HepG2 (cell line): ENCODE results near the gene NR2F1-AS1. TPM values are rescaled to one million over a fixed set of nuclear protein-coding genes. Genes with fewer than 3 reads are reported as not detected.

Experiments used
- ATAC-seq: fragments of 200-7000 bp; cut with Tn5 transposase; 3 replicates; pipeline ENCODE4 v1.9.1; 2020; ENCODE audit warnings: mild to moderate bottlenecking, moderate library complexity
- BruUV-seq: library from RNA; stranded (reverse); fragments of 400-500 nt; replicated peaks from 2 replicates; lab custom pipeline; 2021; lab: Mats Ljungman, UMichigan
- CTCF ChIA-PET: fragments of 300-600 bp; formaldehyde crosslinking; extraction: SDS; loops from one replicate; lab custom pipeline; 2021; ENCODE audit warnings: low total read pairs, inconsistent platforms, low intra/inter-chr PET ratio; lab: Yijun Ruan, JAX
- POLR2A ChIA-PET: fragments of 350-600 bp; sonication (Branson Sonifier 250); formaldehyde crosslinking; loops from one replicate; lab custom pipeline; 2020; ENCODE audit warnings: antibody characterized with exemption, inconsistent platforms; lab: Yijun Ruan, JAX
- DNase-seq: peaks from one replicate; pipeline ENCODE4 v3.0.0-alpha.2; 2015; ENCODE audit warnings: low spot score
- FAIRE-seq: peaks from 3 replicates; lab custom pipeline; 2011; peaks lifted over from hg19 to GRCh38; lab: Jason Lieb, UNC
- H2AFZ ChIP-seq: one replicate; pipeline ENCODE4 v1.6.1; 2011; ENCODE audit warnings: low read length, inconsistent platforms
- H3K27ac ChIP-seq: fragments of 300-600 bp; 3 replicates; pipeline ENCODE4 v1.8.0; 2011; ENCODE audit warnings: mixed run types, mild to moderate bottlenecking, mixed read lengths, low read length, inconsistent platforms; ENCODE audit not compliant: insufficient read depth; ENCODE audit errors: extremely low read length
- H3K27me3 ChIP-seq, 2 experiments: fragments of 200-600 bp in 1 of 2; 2 replicates in 1 of 2; 3 replicates in 1 of 2; pipeline versions ENCODE4 v1.6.0 to v1.8.0; 2011; ENCODE audit warnings: low read length in 2 of 2, mild to moderate bottlenecking in 2 of 2, moderate library complexity in 2 of 2, inconsistent platforms in 1 of 2; ENCODE audit not compliant: insufficient read depth in 2 of 2, control insufficient read depth in 1 of 2
- H3K36me3 ChIP-seq, 2 experiments: fragments of 200-600 bp in 1 of 2; replicated peaks in 1 of 2; 2 replicates in 1 of 2; 3 replicates in 1 of 2; pipeline versions ENCODE4 v1.5.1 to v1.8.0; 2011; ENCODE audit warnings: low read length in 2 of 2, inconsistent platforms in 1 of 2; ENCODE audit not compliant: insufficient read depth in 2 of 2, control insufficient read depth in 1 of 2
- H3K4me1 ChIP-seq: 2 replicates; pipeline ENCODE4 v1.5.1; 2012; ENCODE audit warnings: low read length, inconsistent platforms; ENCODE audit not compliant: insufficient read depth
- H3K4me2 ChIP-seq: 2 replicates; pipeline ENCODE4 v1.6.0; 2011; ENCODE audit warnings: low read depth, low read length, inconsistent platforms
- H3K4me3 ChIP-seq, 3 experiments: fragments of 200-600 bp in 1 of 3; sonication (generic), shearing (Covaris generic) in 1 of 3; replicated peaks in 1 of 3; 2 replicates each; pipeline ENCODE4 v1.5.1; 2011 to 2016; ENCODE audit warnings: low read length in 3 of 3, inconsistent platforms in 2 of 3, low read depth in 2 of 3, mild to moderate bottlenecking in 2 of 3, control low read depth in 1 of 3, mixed read lengths in 1 of 3; ENCODE audit not compliant: insufficient read depth in 1 of 3
- H3K79me2 ChIP-seq: one replicate; pipeline ENCODE4 v1.6.1; 2011; ENCODE audit warnings: low read length, inconsistent platforms; ENCODE audit not compliant: insufficient read depth
- H3K9ac ChIP-seq: 2 replicates; pipeline ENCODE4 v1.6.0; 2011; ENCODE audit warnings: mild to moderate bottlenecking, low read depth, low read length, inconsistent platforms; ENCODE audit not compliant: insufficient read depth
- H3K9me3 ChIP-seq: 2 replicates; pipeline ENCODE4 v1.5.1; 2012; ENCODE audit warnings: mild to moderate bottlenecking, low read length
- H4K20me1 ChIP-seq: 2 replicates; pipeline ENCODE4 v1.6.0; 2011; ENCODE audit warnings: inconsistent platforms, mild to moderate bottlenecking, low read length, moderate library complexity; ENCODE audit not compliant: insufficient read depth
- ARID3A ChIP-seq: IDR thresholded peaks from 2 replicates; pipeline ENCODE4 v1.6.1; 2012; ENCODE audit warnings: low read depth, low read length, improper control_type of control experiment
- KAT2B ChIP-seq: fragments of 150-350 bp; IDR thresholded peaks from 2 replicates; pipeline ENCODE4 v1.6.1; 2014; ENCODE audit warnings: low read depth, low read length, borderline replicate concordance
- NFIC ChIP-seq: IDR thresholded peaks from 2 replicates; pipeline ENCODE4 v1.6.1; 2012; ENCODE audit warnings: mild to moderate bottlenecking, low read length, inconsistent platforms
- NR0B2 ChIP-seq: sonication (generic); formaldehyde crosslinking; IDR thresholded peaks from 2 replicates; pipeline ENCODE4 v1.4.0; 2020; ENCODE audit warnings: mild to moderate bottlenecking, missing genetic modification reagents
- PBX2 ChIP-seq: IDR thresholded peaks from 2 replicates; pipeline ENCODE4 v1.6.1; 2016; ENCODE audit warnings: control low read depth
- SMYD3 ChIP-seq: sonication (generic); formaldehyde crosslinking; IDR thresholded peaks from 2 replicates; pipeline ENCODE4 v1.8.1; 2023; ENCODE audit warnings: mild to moderate bottlenecking, missing genetic modification reagents
- YEATS2 ChIP-seq: sonication (generic); formaldehyde crosslinking; IDR thresholded peaks from 2 replicates; pipeline ENCODE4 v1.4.0; 2020; ENCODE audit warnings: missing genetic modification reagents, borderline replicate concordance
- ZBED4 ChIP-seq: sonication (generic); formaldehyde crosslinking; IDR thresholded peaks from 2 replicates; pipeline ENCODE4 v1.4.0; 2020; ENCODE audit warnings: missing genetic modification reagents, borderline replicate concordance
- ZBTB21 ChIP-seq: sonication (generic); formaldehyde crosslinking; IDR thresholded peaks from 2 replicates; pipeline ENCODE4 v1.4.0; 2020; ENCODE audit warnings: missing genetic modification reagents
- ZNF547 ChIP-seq: sonication (generic); formaldehyde crosslinking; IDR thresholded peaks from 2 replicates; pipeline ENCODE4 v1.5.1; 2020; ENCODE audit warnings: mild to moderate bottlenecking, missing genetic modification reagents
- ZNF572 ChIP-seq: sonication (generic); formaldehyde crosslinking; IDR thresholded peaks from 2 replicates; pipeline ENCODE4 v1.5.1; 2020; ENCODE audit warnings: mild to moderate bottlenecking, missing genetic modification reagents
- WGBS: methylation state at CpG from one replicate; pipeline ENCODE4 v1.1.6; 2017; ENCODE audit warnings: low lambda C conversion rate; 5-methylcytosine and 5-hydroxymethylcytosine counted together
- in situ Hi-C: cut with HindIII; loops from 2 replicates; pipeline ENCODE4 v1.10.0; 2017; ENCODE audit warnings: low pct_unique_long_range_greater_than_20kb; ENCODE audit not compliant: extremely low pct_ligation_motif_present
- intact Hi-C: fragments of 100-400 bp; cut with micrococcal nuclease; formaldehyde crosslinking; loops from one replicate; pipeline ENCODE4 v1.10.0; 2022; ENCODE audit not compliant: unreplicated experiment
- polyA plus RNA-seq, 8 experiments: library from polyadenylated mRNA; depleted of rRNA in 3 of 8; stranded (reverse) in 7 of 8; unstranded in 1 of 8; fragments of >200 nt; fragmentation: Illumina TruSeq in 4 of 8; extraction: Trizol in 4 of 8; gene quantifications; 2 replicates each; pipeline versions ENCODE4 v1.2.1 to v1.2.3, GENCODE V29; 2011 to 2016; ENCODE audit warnings: low read depth in 4 of 8, missing spikeins in 1 of 8, mixed read lengths in 1 of 8; ENCODE audit not compliant: insufficient read depth in 1 of 8
- total RNA-seq, 5 experiments: library from RNA; depleted of rRNA; stranded (reverse); fragments of >200 nt; fragmentation: Illumina TruSeq; extraction: Trizol; gene quantifications; 2 replicates each; pipeline ENCODE4 v1.2.3, GENCODE V29; 2016; ENCODE audit warnings: low read depth in 1 of 5

The NR2F1-AS1 gene
- total and polyA plus RNA-seq, 2 of the 13 experiments (the other 11 are each of a cell fraction or from before 2014, with no cell fraction given) = 2.8 TPM

- no TSS peak for BruUV-seq
- 80% methylated on average over 24 of the region's 25 CpGs for WGBS
- no peak for FAIRE-seq
- Histone ChIP-seq H3K4me2 (no peak overlapping the region), H3K27ac (no peak overlapping the region), H3K9ac (no peak overlapping the region), H3K79me2 (no peaks in the 10 kb centered on the region), H3K4me3 (no peak overlapping the region), H3K27me3 (peaks cover 5 to 30% of the 10 kb centered on the region in 2 experiments; a peak in 4 of 5 replicates), H2AFZ (no peak overlapping the region), H4K20me1 (peaks cover 3% of the 10 kb centered on the region; the same call in 1 of the 2 replicates)
- CTCF ChIA-PET = no interaction called here
- no peak for DNase-seq
- no peak for ATAC-seq
- intact Hi-C loops = loop anchor here (5.0 kb wide), 1 partner anchor 901 kb away; no protein-coding TSS in a partner anchor
- TF ChIP-seq ARID3A = no peak
- no peak for TF ChIP-seq NFIC
- no peak for TF ChIP-seq PBX2
- no peak for TF ChIP-seq ZBTB21
- no peak for TF ChIP-seq YEATS2 (CRISPR knock-in tag)
- no peak for TF ChIP-seq KAT2B
- no peak for TF ChIP-seq ZNF547 (CRISPR knock-in tag)
- TF ChIP-seq SMYD3 (CRISPR knock-in tag) = no peak
- TF ChIP-seq NR0B2 (CRISPR knock-in tag) = no peak
- TF ChIP-seq ZNF572 = no peak
- TF ChIP-seq ZBED4 (CRISPR knock-in tag) = no peak
- TF ChIP-seq, all 625 proteins: peak for 0
- Histone ChIP-seq H3K36me3 (no peaks in the 10 kb centered on the region), H3K4me1 (peaks cover 26% of the 10 kb centered on the region), H3K9me3 (no peaks in the 10 kb centered on the region)
- POLR2A ChIA-PET = no interaction called here
- in situ Hi-C loops = no loop called here
Measured at GRCh38 chr5:93577854-93578812, 2.9 kb downstream of the NR2F1-AS1 start.
